Cardiac fibroblast (primary cell): ENCODE data around the gene ADCK2.
A peak's percentile ranks its signal among the peaks of the same experiment; 100 is the strongest.

Experiments
- DNase-seq, 2 donors: peaks; one replicate each; pipeline versions ENCODE4 v3.0.0 to v3.0.0-alpha.2; 2010; ENCODE audit warnings: low read depth in 2 of 2
- H3K4me3 ChIP-seq, 2 donors: replicated peaks in 1 of 2; 1 replicate in 1 of 2; 2 replicates in 1 of 2; pipeline ENCODE4 v1.5.1; 2011; ENCODE audit warnings: low read depth in 2 of 2, low read length in 2 of 2, mild to moderate bottlenecking in 2 of 2, moderate library complexity in 1 of 2
- TF ChIP-seq, protein P1 (sequence below): IDR thresholded peaks from one replicate; pipeline ENCODE4 v1.5.1; 2011; ENCODE audit warnings: low read depth, mild to moderate bottlenecking, low read length, inconsistent platforms

The ADCK2 gene

DNA sequence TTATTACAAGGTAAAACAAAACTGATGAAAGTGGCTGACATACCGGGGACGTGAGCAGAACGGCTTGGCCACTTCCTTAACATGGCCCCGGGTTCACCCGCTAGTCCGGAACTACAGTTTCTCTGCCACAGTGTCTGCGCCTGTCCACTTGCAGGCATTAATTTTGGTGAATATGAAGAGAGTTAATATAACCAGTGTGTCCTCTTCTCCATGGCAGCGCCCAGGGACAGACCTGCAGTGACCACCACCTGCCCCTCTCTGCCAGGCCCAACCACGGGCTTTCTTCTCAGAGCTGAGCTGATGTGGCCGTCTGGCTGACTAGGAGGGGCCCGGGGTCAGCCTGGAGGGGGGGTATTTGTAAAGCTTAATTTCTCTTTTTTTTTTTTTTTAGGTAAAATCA lies 22.6 kb downstream of the ADCK2 start:
- TF ChIP-seq, protein P1, sequence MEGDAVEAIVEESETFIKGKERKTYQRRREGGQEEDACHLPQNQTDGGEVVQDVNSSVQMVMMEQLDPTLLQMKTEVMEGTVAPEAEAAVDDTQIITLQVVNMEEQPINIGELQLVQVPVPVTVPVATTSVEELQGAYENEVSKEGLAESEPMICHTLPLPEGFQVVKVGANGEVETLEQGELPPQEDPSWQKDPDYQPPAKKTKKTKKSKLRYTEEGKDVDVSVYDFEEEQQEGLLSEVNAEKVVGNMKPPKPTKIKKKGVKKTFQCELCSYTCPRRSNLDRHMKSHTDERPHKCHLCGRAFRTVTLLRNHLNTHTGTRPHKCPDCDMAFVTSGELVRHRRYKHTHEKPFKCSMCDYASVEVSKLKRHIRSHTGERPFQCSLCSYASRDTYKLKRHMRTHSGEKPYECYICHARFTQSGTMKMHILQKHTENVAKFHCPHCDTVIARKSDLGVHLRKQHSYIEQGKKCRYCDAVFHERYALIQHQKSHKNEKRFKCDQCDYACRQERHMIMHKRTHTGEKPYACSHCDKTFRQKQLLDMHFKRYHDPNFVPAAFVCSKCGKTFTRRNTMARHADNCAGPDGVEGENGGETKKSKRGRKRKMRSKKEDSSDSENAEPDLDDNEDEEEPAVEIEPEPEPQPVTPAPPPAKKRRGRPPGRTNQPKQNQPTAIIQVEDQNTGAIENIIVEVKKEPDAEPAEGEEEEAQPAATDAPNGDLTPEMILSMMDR: no peak
- no peak overlapping the region for H3K4me3 ChIP-seq
- no peak for DNase-seq

DNA sequence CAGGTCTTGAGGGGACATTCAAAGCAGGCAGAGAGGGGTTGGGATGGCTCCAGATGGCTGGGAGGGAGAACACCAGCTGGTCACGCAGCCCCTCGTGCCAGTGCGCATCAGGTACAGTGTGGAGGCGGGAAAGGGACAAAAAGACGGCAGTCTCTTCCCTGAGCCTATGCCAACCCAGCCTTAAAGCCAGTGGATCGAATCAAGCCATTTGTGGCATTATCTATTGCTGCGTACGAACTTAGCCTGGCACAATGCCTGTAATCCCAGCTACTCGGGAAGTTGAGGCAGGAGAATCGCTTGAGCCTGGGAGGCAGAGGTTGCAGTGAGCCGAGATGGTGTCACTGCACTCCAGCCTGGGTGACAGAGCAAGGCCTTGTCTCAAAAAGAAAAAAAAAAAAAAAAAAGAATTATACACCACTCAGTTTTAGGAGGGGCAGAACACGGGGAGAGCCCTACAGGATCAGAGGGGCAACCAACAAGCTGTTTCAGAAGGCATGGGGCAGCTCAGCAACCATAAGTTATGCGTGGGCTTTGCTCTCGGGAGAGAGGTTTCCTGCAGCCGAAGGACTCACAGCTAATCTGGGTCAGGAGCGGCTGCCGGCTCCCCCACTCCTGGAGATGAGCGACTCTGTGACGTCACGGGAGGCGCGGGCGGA lies 23.4 kb downstream of the ADCK2 start:
- TF ChIP-seq, protein P1: no peak
- peak overlapping the region; percentile 76 to 90 for H3K4me3 ChIP-seq
- peak; percentile 93 for DNase-seq

DNA sequence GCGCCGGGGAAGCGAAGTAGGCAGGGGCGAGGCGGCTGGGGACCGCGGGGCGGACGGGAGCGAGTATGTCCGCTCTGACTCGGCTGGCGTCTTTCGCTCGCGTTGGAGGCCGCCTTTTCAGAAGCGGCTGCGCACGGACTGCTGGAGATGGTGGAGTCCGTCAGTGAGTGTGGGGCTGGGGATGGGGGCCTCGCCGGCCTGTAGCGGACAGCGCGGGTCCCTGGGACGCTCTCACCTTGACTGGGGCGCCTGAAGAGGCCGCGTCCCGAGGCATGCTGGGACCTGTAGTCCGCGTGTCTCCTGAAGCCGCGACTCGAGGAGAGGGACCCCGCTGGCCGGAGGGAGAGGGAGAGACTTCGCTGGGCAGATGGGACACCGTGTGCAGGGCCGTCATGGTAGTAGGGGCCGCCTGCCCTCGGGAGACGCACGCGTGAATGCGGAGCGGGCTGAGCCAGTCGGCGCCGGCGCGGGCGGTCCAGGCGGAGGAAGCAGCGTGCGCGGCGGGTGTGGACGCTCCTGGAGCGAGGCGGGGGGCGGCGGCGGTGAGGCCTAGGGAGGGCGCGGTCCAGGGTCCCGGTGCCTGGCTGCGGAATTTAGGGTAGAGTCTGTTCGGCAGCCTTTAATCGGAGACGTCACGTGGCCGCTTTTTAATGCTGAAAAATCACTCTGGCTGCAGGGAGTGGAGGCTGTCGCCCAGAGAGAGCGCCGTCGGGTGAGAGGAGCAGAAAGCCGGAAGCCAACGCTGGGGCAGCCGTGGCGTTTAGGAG lies 24.1 kb downstream of the ADCK2 start, which contains the start of gene NDUFB2:
TSS of gene NDUFB2 (plus strand) at position 29 of the 767 bp plus-strand sequence. CDS start at position 66, 37 bp downstream.
- DNase-seq: peak; percentile 80 to 82
- peak within 1 kb of the TSS; percentile 76 to 90 for H3K4me3 ChIP-seq
- TF ChIP-seq, protein P1: no peak

DNA sequence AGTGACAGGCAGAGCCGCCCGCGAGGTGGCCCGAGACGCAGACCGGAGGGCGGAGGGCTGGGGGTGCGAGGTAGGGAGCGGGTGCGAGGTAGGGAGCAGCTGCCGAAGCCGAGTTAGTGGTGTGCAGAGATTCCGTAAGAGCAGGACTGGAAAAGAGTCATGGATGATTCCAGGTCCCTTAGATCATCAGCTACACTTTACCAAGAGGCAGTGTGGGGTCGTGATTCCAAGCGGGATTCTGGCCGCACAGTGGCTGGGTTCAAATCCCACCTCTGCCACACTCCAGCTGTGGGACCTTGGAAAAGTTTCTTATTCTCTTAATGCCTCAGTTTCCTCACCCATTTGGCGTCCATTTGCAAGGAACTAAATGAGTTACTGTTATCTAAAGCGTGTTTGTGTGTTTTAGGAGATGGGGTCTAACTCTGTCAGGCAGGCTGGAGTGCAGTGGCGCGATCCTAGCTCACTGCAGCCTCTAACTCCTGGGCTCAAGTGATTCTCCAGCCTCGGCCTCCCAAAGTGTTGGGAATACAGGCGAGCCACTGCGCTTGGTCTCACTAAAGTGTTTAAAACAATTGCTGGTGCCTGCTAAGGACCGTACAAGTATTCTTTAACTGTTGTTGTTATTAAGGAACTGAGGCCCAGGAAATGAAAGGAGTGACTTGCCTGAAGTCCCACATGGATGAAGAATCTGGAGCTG lies 24.9 kb downstream of the ADCK2 start:
- peak in 1 of 2 donors; percentile 56 for DNase-seq
- TF ChIP-seq, protein P1: no peak
- peak overlapping the region; percentile 76 to 90 for H3K4me3 ChIP-seq

DNA sequence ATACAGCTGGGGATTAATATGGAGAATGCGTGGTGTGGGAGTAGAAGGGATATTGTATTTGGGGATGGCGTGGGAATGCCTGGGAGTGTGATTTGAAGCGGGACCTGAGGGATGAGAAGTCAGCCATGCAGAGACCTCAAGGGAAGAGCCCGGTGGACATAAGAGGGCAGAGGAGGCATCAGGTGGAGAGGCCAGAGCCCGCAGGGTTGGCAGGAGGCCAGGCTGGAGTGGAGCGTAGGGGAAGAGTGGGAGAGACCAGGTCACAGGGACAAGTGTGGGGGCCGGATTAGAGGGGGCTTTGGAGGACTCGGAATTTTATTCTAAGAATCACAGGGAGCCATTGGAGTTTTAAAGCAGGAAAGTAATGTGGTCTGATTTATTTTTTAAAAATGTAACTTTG lies 25.7 kb downstream of the ADCK2 start:
- no peak for DNase-seq
- TF ChIP-seq, protein P1: no peak
- H3K4me3 ChIP-seq: no peak overlapping the region

DNA sequence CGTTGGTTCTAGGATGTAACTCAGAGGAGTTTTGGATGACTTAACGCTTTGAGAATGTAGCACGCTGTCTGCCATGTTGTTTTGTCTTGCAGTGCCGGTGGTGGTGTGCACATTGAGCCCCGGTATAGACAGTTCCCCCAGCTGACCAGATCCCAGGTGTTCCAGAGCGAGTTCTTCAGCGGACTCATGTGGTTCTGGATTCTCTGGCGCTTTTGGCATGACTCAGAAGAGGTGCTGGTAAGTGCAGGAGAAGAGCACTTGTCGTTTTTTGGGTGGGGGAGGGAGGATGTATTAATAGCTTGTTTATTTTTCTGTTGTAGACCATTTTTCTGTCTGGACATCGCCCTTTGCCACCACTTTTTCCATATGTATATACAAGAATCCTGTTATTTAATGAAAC lies 30.0 kb downstream of the ADCK2 start:
- TF ChIP-seq, protein P1: no peak

More for the DNA sequence above, 30.0 kb downstream of the ADCK2 start:
- H3K4me3 ChIP-seq: no peak overlapping the region
- DNase-seq: no peak
